GM21515 (cell line): ENCODE measurements around the gene SDF4.

Experiments used
- ATAC-seq: cut with Tn5 transposase; IDR thresholded peaks from one replicate; pipeline ENCODE4 v1.9.1; 2021; ENCODE audit not compliant: unreplicated experiment

Gene SDF4

DNA sequence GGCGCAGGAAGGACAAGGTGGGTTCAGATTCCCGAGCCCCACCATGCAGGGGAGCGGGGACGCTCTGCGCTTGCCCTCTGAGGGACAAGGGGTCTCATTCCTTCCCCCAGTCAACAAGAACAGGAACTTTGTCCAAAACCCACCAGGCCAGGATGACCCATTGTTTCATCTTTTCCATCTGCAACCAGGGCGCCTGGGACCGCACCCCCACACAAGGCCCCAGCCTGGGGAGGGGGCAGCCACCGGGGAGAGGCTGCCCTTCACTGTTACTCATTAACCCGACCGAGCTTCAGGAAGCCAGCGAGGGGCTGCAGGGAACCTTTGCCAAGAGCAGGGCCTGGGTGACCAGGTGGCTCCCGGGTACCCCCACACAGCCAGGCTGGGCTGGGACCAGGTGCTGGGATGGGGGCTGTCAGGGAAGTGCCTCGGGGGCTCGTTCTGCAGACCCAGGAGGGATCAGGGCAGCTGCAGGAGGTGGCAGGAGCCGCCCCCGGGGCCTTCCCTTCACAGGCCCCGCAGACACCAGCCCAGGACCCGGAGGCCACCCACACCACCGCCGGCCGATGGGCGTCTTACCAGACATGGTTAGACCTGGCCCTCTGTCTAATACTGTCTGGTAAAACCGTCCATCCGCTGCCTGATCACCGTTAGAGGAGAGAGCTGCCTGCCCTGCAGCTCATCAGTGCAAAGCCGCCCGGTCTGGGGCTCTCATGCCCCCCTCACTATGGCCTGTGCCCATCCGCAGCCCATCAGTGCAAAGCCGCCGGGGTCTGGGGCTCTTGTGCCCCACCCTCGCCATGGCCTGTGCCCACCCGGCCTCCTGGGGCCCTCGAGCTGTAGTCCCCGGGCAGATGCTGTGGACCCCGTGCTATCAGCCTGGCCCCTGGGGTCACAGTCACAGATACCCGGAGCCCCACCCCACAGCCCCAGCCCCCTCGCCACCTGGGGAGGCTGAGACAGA, 63.1 kb downstream of the SDF4 start:
- no peak for ATAC-seq

DNA sequence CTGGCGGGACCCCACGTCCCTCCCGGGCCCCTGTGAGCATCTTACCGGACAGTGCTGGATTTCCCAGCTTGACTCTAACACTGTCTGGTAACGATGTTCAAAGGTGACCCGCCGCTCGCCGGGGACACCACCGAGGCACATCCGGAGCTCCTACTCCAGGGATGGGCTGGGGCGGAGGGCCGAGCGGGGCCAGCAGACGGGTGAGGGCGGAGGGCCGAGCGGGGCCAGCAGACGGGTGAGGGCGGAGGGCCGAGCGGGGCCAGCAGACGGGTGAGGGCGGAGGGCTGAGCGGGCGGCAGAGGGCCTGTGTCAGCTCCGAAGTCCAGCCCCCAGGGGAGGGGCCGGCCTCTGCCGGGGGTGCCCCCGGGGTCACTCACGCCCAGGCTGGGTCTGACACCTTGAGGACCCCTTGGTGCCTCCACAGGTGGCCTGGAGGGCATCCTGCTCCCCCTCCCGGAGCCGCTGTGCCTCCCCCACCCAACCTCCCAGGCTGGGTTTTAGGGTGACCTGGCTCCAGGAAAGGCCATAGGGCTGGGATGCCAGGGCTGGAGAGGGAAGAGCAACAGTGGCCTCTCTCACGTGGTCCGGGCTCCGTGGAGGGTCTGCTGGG, 63.9 kb downstream of the SDF4 start:
- no peak for ATAC-seq

- no peak for ATAC-seq
Measured at GRCh38 chr1:1167398-1167821, 64.4 kb downstream of the SDF4 start.
